K562 (cell line): ENCODE results near the gene ADAMTSL3. TPM values are rescaled to one million over a fixed set of nuclear protein-coding genes. Genes with fewer than 3 reads are reported as not detected.

ENCODE experiments used
- ATAC-seq: fragments of 200-7000 bp; cut with Tn5 transposase; 3 replicates; pipeline ENCODE4 v1.9.1; 2020; ENCODE audit warnings: moderate library complexity
- BruUV-seq: library from RNA; stranded (reverse); fragments of 400-500 nt; replicated peaks from 2 replicates; lab custom pipeline; 2021; lab: Mats Ljungman, UMichigan
- CTCF ChIA-PET: fragments of 300-600 bp; formaldehyde crosslinking; extraction: SDS; loops from one replicate; lab custom pipeline; 2021; ENCODE audit warnings: low intra/inter-chr PET ratio; lab: Yijun Ruan, JAX
- POLR2A ChIA-PET: fragments of 300-600, 350-650 bp; sonication (Branson Sonifier 250); formaldehyde crosslinking; extraction: SDS; loops from one replicate; lab custom pipeline; 2021; ENCODE audit warnings: antibody characterized with exemption, inconsistent platforms; lab: Yijun Ruan, JAX
- DNase-seq, 4 experiments: peaks; one replicate each; pipeline versions ENCODE4 v3.0.0 to v3.0.0-alpha.2; 2011 to 2018; ENCODE audit warnings: low spot score in 3 of 4, mixed read lengths in 3 of 4; ENCODE audit errors: extremely low read depth in 1 of 4
- FAIRE-seq: peaks from 2 replicates; lab custom pipeline; 2011; peaks lifted over from hg19 to GRCh38; lab: Jason Lieb, UNC
- H2AFZ ChIP-seq: 2 replicates; pipeline ENCODE4 v1.6.0; 2011; ENCODE audit warnings: low read depth, low read length, control low read depth, inconsistent platforms
- H3K27ac ChIP-seq: fragments of 200-600 bp; 3 replicates; pipeline ENCODE4 v1.8.0; 2011; ENCODE audit warnings: low read depth, mild to moderate bottlenecking, control low read depth, inconsistent platforms, low read length, moderate library complexity, mixed read lengths; ENCODE audit errors: extremely low read depth
- H3K27me3 ChIP-seq, 2 experiments: fragments of 300-600 bp in 1 of 2; 2 replicates in 1 of 2; 3 replicates in 1 of 2; pipeline versions ENCODE4 v1.6.0 to v1.8.0; 2011; ENCODE audit warnings: inconsistent platforms in 2 of 2, low read length in 2 of 2, mild to moderate bottlenecking in 1 of 2, mixed read lengths in 1 of 2, moderate library complexity in 1 of 2; ENCODE audit not compliant: control insufficient read depth in 2 of 2, insufficient read depth in 2 of 2
- H3K36me3 ChIP-seq: fragments of 300-600 bp; 3 replicates; pipeline ENCODE4 v1.8.0; 2011; ENCODE audit warnings: mild to moderate bottlenecking, low read length, inconsistent platforms; ENCODE audit not compliant: control insufficient read depth, insufficient read depth
- H3K4me1 ChIP-seq, 2 experiments: fragments of 200-600 bp in 1 of 2; replicated peaks in 1 of 2; 2 replicates in 1 of 2; 3 replicates in 1 of 2; pipeline versions ENCODE4 v1.5.1 to v1.8.0; 2011; ENCODE audit warnings: inconsistent platforms in 2 of 2, low read length in 2 of 2, mild to moderate bottlenecking in 1 of 2, mixed read lengths in 1 of 2, moderate library complexity in 1 of 2; ENCODE audit not compliant: control insufficient read depth in 2 of 2, insufficient read depth in 2 of 2
- H3K4me2 ChIP-seq: 2 replicates; pipeline ENCODE4 v1.6.1; 2011; ENCODE audit warnings: low read length, control low read depth, inconsistent platforms, mixed read lengths; ENCODE audit not compliant: insufficient read depth
- H3K4me3 ChIP-seq: fragments of 200-600 bp; sonication (generic), shearing (Covaris generic); 2 replicates; pipeline ENCODE4 v1.5.1; 2016; ENCODE audit warnings: control low read depth, inconsistent platforms
- H3K79me2 ChIP-seq: fragments of 200-600 bp; 3 replicates; pipeline ENCODE4 v1.8.0; 2011; ENCODE audit warnings: low read length, inconsistent platforms; ENCODE audit not compliant: control insufficient read depth, insufficient read depth
- H3K9ac ChIP-seq, 2 experiments: 2 replicates each; pipeline versions ENCODE4 v1.6.0 to v1.6.1; 2011; ENCODE audit warnings: low read depth in 2 of 2, low read length in 2 of 2, control low read depth in 1 of 2, inconsistent platforms in 1 of 2, mild to moderate bottlenecking in 1 of 2, mixed read lengths in 1 of 2; ENCODE audit not compliant: insufficient read depth in 1 of 2
- H3K9me1 ChIP-seq: one replicate; pipeline ENCODE4 v1.6.0; 2011; ENCODE audit warnings: inconsistent platforms, mild to moderate bottlenecking, low read length, moderate library complexity; ENCODE audit not compliant: control insufficient read depth, insufficient read depth
- H3K9me3 ChIP-seq: replicated peaks from 2 replicates; pipeline ENCODE4 v1.5.1; 2011; ENCODE audit warnings: low read depth, low read length, inconsistent platforms; ENCODE audit not compliant: control insufficient read depth, insufficient read depth
- H4K20me1 ChIP-seq: replicated peaks from 2 replicates; pipeline ENCODE4 v1.6.1; 2011; ENCODE audit warnings: low read length, inconsistent platforms, mixed read lengths; ENCODE audit not compliant: control insufficient read depth, insufficient read depth
- CEBPB ChIP-seq: fragments of 450-650 bp; IDR thresholded peaks from 2 replicates; pipeline ENCODE4 v1.6.1; 2016; ENCODE audit warnings: missing genetic modification characterization, missing compliant biosample characterization
- CEBPG ChIP-seq, 3 experiments: fragments of 200-800 bp in 1 of 3; sonication (Bioruptor generic) in 1 of 3; sonication (generic) in 1 of 3; formaldehyde crosslinking in 1 of 3; IDR thresholded peaks in 2 of 3; conservative IDR thresholded peaks in 1 of 3; 2 replicates each; pipeline versions ENCODE4 v1.6.1 to v1.8.0; 2016 to 2022; ENCODE audit warnings: missing compliant biosample characterization in 2 of 3, missing genetic modification characterization in 2 of 3, mild to moderate bottlenecking in 1 of 3, missing genetic modification reagents in 1 of 3
- MED1 ChIP-seq: sonication (generic); formaldehyde crosslinking; IDR thresholded peaks from 2 replicates; pipeline ENCODE4 v1.8.1; 2023; ENCODE audit warnings: missing genetic modification reagents, borderline replicate concordance
- ZNF311 ChIP-seq: fragments of 250-450 bp; sonication (Bioruptor Pico); IDR thresholded peaks from 2 replicates; pipeline ENCODE4 v1.4.0; 2020; ENCODE audit warnings: mild to moderate bottlenecking, moderate library complexity
- ZNF395 ChIP-seq: fragments of 200-800 bp; sonication (Bioruptor generic); IDR thresholded peaks from 2 replicates; pipeline ENCODE4 v1.6.1; 2017; ENCODE audit warnings: missing genetic modification characterization, missing compliant biosample characterization
- WGBS: fragments of 100-300 bp; shearing (Covaris generic); methylation state at CpG from one replicate; pipeline ENCODE4 v1.1.6; 2016; ENCODE audit warnings: low coverage, mixed read lengths; ENCODE audit not compliant: insufficient coverage; ENCODE audit errors: missing lambda C conversion rate; 5-methylcytosine and 5-hydroxymethylcytosine counted together
- in situ Hi-C: fragments of 300-500 bp; cut with MboI; formaldehyde crosslinking; loops from 4 replicates; pipeline ENCODE4 v1.15.0; 2018; ENCODE audit warnings: inconsistent platforms, mixed read lengths
- intact Hi-C: fragments of 100-400 bp; cut with micrococcal nuclease; formaldehyde crosslinking; loops from 2 replicates; pipeline ENCODE4 v1.14.2; 2022
- polyA plus RNA-seq, 8 experiments: library from polyadenylated mRNA; depleted of rRNA in 4 of 8; stranded (reverse) in 5 of 8; unstranded in 3 of 8; fragments of >200 nt; fragmentation: Nextera tagmentation in 2 of 8; fragmentation: Illumina TruSeq in 1 of 8; extraction: Ambion mirVana in 2 of 8; extraction: Trizol in 1 of 8; gene quantifications; 2 replicates each; pipeline versions ENCODE4 v1.2.1 to v1.2.3, GENCODE V29; 2011 to 2014; ENCODE audit warnings: inconsistent platforms in 1 of 8, missing spikeins in 1 of 8
- total RNA-seq, 7 experiments: library from RNA; depleted of rRNA in 6 of 7; stranded (reverse); fragments of >200 nt in 6 of 7; fragmentation: Illumina TruSeq in 2 of 7; extraction: Trizol in 2 of 7; gene quantifications; 2 replicates each; pipeline versions ENCODE4 v1.2.1 to v1.2.3, GENCODE V29; 2011 to 2021; ENCODE audit warnings: low replicate concordance in 1 of 7

Gene ADAMTSL3
- total and polyA plus RNA-seq, 9 of the 15 experiments (the other 6 are each of a cell fraction or from before 2014, with no cell fraction given): 0.01 to 0.18 (median 0.07) TPM; not detected in 3

GRCh38 chr15:83786336-83786735 is 132.4 kb downstream of the ADAMTSL3 start:
- DNase-seq (no peak), ATAC-seq (no peak)
- Histone ChIP-seq H3K9me1 (no peaks in the 10 kb centered on the region), H3K4me2 (no peak overlapping the region), H3K79me2 (no peaks in the 10 kb centered on the region), H3K9ac (no peak overlapping the region), H3K36me3 (no peaks in the 10 kb centered on the region), H3K4me3 (no peak overlapping the region), H3K27ac (no peak overlapping the region), H2AFZ (no peak overlapping the region)
- 3% methylated on average over 5 of the region's 5 CpGs for WGBS
- TF ChIP-seq CEBPB (tag) (peak; percentile 50), ZNF395 (CRISPR knock-in tag) (no peak), CEBPG (CRISPR knock-in tag; IDR thresholded peaks at IDR 0.05) (no peak), CEBPG (tag; conservative IDR thresholded peaks at IDR 0.05 in 1 of 2, IDR thresholded peaks at IDR 0.05 in 1 of 2) (peak in 1 of 2 experiments; percentile 69; a peak in 2 of 4 replicates), ZNF311 (CRISPR knock-in tag) (no peak), MED1 (CRISPR knock-in tag) (no peak)
- TF ChIP-seq, all 486 proteins: peak for 2
- ChIA-PET POLR2A (no interaction called here), CTCF (no interaction called here)
- Histone ChIP-seq H3K9me3 (no peaks in the 10 kb centered on the region), H4K20me1 (no peaks in the 10 kb centered on the region), H3K4me1 (no peaks in the 10 kb centered on the region), H3K27me3 (no peaks in the 10 kb centered on the region)
- FAIRE-seq: no peak
- no TSS peak for BruUV-seq
- intact Hi-C loops: no loop called here
- in situ Hi-C loops: no loop called here
